ENCODE data around the gene COQ6.
"Not testable (repeated sequence)": the region's sequence is repeated elsewhere in the genome, so short reads cannot be mapped to it uniquely, and the experiment has no call there.

Gene COQ6

DNA sequence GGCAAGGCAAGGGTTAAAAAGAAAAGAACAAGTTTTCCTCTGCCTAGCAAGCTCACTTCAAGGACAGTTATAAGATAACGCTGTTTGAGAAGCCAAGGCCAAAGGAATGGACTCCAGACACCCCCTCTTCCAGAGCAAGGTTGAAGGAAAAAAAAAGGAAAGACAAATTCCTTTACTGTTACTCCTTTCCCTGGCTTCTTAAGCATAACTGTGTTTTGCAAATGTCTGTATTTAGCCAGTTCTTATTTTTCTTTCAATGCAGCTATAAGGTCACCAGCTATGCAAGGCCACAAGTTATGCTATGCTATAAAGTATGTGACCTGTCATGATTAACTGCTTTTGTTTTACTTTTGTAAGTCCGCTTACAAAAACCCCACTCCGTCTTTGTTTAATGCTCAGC, 36.8 kb upstream of the COQ6 start:
- Histone ChIP-seq H3K9me3 (ENCODE audit: insufficient read depth, low read depth, low read length) (no peaks in the 10 kb centered on the region), H2AFZ (ENCODE audit: low read length) (no peak overlapping the region), H4K20me1 (ENCODE audit: insufficient read depth, low read length, poor library complexity, severe bottlenecking) (no peaks in the 10 kb centered on the region), H3K4me1 (ENCODE audit: insufficient read depth, low read length, poor library complexity, severe bottlenecking) (no peaks in the 10 kb centered on the region), H3F3A (ENCODE audit: low read depth) (no peaks in the 10 kb centered on the region), H3K9me2 (replicated peaks; ENCODE audit: low read depth, low read length) (no peaks in the 10 kb centered on the region), H3K4me2 (ENCODE audit: low read depth, low read length, poor library complexity, severe bottlenecking) (no peak overlapping the region), H3K36me3 (ENCODE audit: insufficient read depth, low read length) (peaks cover 65% of the 10 kb centered on the region), H3K4me3 (ENCODE audit: low read length, poor library complexity, severe bottlenecking) (no peak overlapping the region), H3K27me3 (ENCODE audit: insufficient read depth, low read length, poor library complexity, severe bottlenecking) (no peaks in the 10 kb centered on the region), H3K79me2 (ENCODE audit: insufficient read depth, low read length) (peaks cover 10% of the 10 kb centered on the region; the same call in 1 of the 2 replicates), H3K9ac (ENCODE audit: low read depth, low read length, poor library complexity, severe bottlenecking) (no peak overlapping the region)
- TF ChIP-seq EZH2phosphoT487 (IDR thresholded peaks at IDR 0.05; ENCODE audit: borderline replicate concordance) (no peak), CTCF (conservative IDR thresholded peaks at IDR 0.05; ENCODE audit: low read length) (no peak)

DNA sequence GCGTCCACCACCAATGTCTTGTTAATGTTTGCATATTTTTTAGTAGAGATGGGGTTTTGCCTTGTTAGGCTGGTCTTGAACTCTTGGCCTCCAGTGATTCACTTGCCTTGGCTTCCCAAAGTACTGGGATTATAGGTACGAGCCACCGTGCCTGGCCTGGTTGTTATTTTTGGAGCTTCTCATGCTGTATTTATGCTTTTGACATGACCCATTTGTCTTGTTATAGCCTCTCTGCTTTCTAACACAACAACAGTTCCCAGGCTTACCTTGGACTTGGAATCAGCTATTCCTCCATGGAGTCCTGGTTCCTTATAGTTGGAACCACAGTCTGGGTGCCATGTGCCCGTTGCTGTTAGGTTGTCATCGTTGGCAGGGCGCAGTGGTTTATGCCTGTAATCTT, 33.8 kb upstream of the COQ6 start:
- Histone ChIP-seq H3K4me2 (ENCODE audit: low read depth, low read length, poor library complexity, severe bottlenecking) (no peak overlapping the region), H3K9me2 (replicated peaks; ENCODE audit: low read depth, low read length) (no peaks in the 10 kb centered on the region), H3K27me3 (ENCODE audit: insufficient read depth, low read length, poor library complexity, severe bottlenecking) (no peaks in the 10 kb centered on the region), H4K20me1 (ENCODE audit: insufficient read depth, low read length, poor library complexity, severe bottlenecking) (peaks cover 3% of the 10 kb centered on the region), H2AFZ (ENCODE audit: low read length) (no peak overlapping the region), H3F3A (ENCODE audit: low read depth) (no peaks in the 10 kb centered on the region), H3K4me1 (ENCODE audit: insufficient read depth, low read length, poor library complexity, severe bottlenecking) (no peaks in the 10 kb centered on the region), H3K9ac (ENCODE audit: low read depth, low read length, poor library complexity, severe bottlenecking) (no peak overlapping the region), H3K36me3 (ENCODE audit: insufficient read depth, low read length) (peaks cover 64% of the 10 kb centered on the region), H3K9me3 (ENCODE audit: insufficient read depth, low read depth, low read length) (no peaks in the 10 kb centered on the region), H3K79me2 (ENCODE audit: insufficient read depth, low read length) (peaks cover 10% of the 10 kb centered on the region; the same call in 1 of the 2 replicates), H3K4me3 (ENCODE audit: low read length, poor library complexity, severe bottlenecking) (no peak overlapping the region)
- TF ChIP-seq EZH2phosphoT487 (IDR thresholded peaks at IDR 0.05; ENCODE audit: borderline replicate concordance) = no peak
- TF ChIP-seq CTCF (conservative IDR thresholded peaks at IDR 0.05; ENCODE audit: low read length) = no peak

GRCh38 chr14:73919457-73919856, 30.6 kb upstream of the COQ6 start:
- H3K36me3 ChIP-seq (ENCODE audit: insufficient read depth, low read length) = peaks cover 70% of the 10 kb centered on the region
- H3F3A ChIP-seq (ENCODE audit: low read depth); H3K9me2 ChIP-seq (replicated peaks; ENCODE audit: low read depth, low read length); H3K9ac ChIP-seq (ENCODE audit: low read depth, low read length, poor library complexity, severe bottlenecking); H2AFZ ChIP-seq (ENCODE audit: low read length); H4K20me1 ChIP-seq (ENCODE audit: insufficient read depth, low read length, poor library complexity, severe bottlenecking); H3K9me3 ChIP-seq (ENCODE audit: insufficient read depth, low read depth, low read length); H3K79me2 ChIP-seq (ENCODE audit: insufficient read depth, low read length); H3K4me1 ChIP-seq (ENCODE audit: insufficient read depth, low read length, poor library complexity, severe bottlenecking); H3K4me3 ChIP-seq (ENCODE audit: low read length, poor library complexity, severe bottlenecking); H3K27me3 ChIP-seq (ENCODE audit: insufficient read depth, low read length, poor library complexity, severe bottlenecking); H3K4me2 ChIP-seq (ENCODE audit: low read depth, low read length, poor library complexity, severe bottlenecking): not testable (repeated sequence)

GRCh38 chr14:73924337-73924736, 25.8 kb upstream of the COQ6 start:
- H3K27me3 ChIP-seq (ENCODE audit: insufficient read depth, low read length, poor library complexity, severe bottlenecking) = no peaks in the 10 kb centered on the region
- no peak overlapping the region for H2AFZ ChIP-seq (ENCODE audit: low read length)
- H3K4me1 ChIP-seq (ENCODE audit: insufficient read depth, low read length, poor library complexity, severe bottlenecking) = no peaks in the 10 kb centered on the region
- no peak overlapping the region for H3K4me3 ChIP-seq (ENCODE audit: low read length, poor library complexity, severe bottlenecking)
- peaks cover 3% of the 10 kb centered on the region for H4K20me1 ChIP-seq (ENCODE audit: insufficient read depth, low read length, poor library complexity, severe bottlenecking)
- H3F3A ChIP-seq (ENCODE audit: low read depth) = no peaks in the 10 kb centered on the region
- no peaks in the 10 kb centered on the region for H3K9me2 ChIP-seq (replicated peaks; ENCODE audit: low read depth, low read length)
- no peaks in the 10 kb centered on the region for H3K79me2 ChIP-seq (ENCODE audit: insufficient read depth, low read length)
- H3K9ac ChIP-seq (ENCODE audit: low read depth, low read length, poor library complexity, severe bottlenecking) = no peak overlapping the region
- H3K9me3 ChIP-seq (ENCODE audit: insufficient read depth, low read depth, low read length) = no peaks in the 10 kb centered on the region
- H3K36me3 ChIP-seq (ENCODE audit: insufficient read depth, low read length) = peaks cover 96% of the 10 kb centered on the region
- no peak for TF ChIP-seq CTCF (conservative IDR thresholded peaks at IDR 0.05; ENCODE audit: low read length)
- TF ChIP-seq EZH2phosphoT487 (IDR thresholded peaks at IDR 0.05; ENCODE audit: borderline replicate concordance) = no peak
- no peak overlapping the region for H3K4me2 ChIP-seq (ENCODE audit: low read depth, low read length, poor library complexity, severe bottlenecking)
